ENCODE measurements around the gene SLAMF8. TPM values are rescaled to one million over a fixed set of nuclear protein-coding genes. Genes with fewer than 3 reads are reported as not detected.
A peak's percentile ranks its signal among the peaks of the same experiment; 100 is the strongest.

The SLAMF8 gene
- total RNA-seq, 6 experiments from 2014 or later, result 0.09 to 0.99 (median 0.40) TPM

- peaks cover 47% of the 10 kb centered on the region for H3K4me1 Mint-ChIP-seq (ENCODE audit: low read depth)
- no peak overlapping the region for H3K27ac Mint-ChIP-seq
- DNase-seq, result no peak
- H3K36me3 Mint-ChIP-seq (ENCODE audit: low read depth), result no peaks in the 10 kb centered on the region; the same call in 1 of the 2 replicates
- no peak overlapping the region for H3K4me3 Mint-ChIP-seq
- no peaks in the 10 kb centered on the region for H3K9me3 Mint-ChIP-seq
- TF ChIP-seq CTCF (IDR thresholded peaks at IDR 0.05), result no peak
- peaks cover 1% of the 10 kb centered on the region for H3K27me3 Mint-ChIP-seq (ENCODE audit: insufficient read depth)
Observed at GRCh38 chr1:159866066-159866465, 39.4 kb downstream of the SLAMF8 start.

GRCh38 chr1:159866905-159867663 lies 40.4 kb downstream of the SLAMF8 start:
- TF ChIP-seq CTCF (IDR thresholded peaks at IDR 0.05), result no peak
- H3K27ac Mint-ChIP-seq, result no peak overlapping the region
- H3K9me3 Mint-ChIP-seq, result no peaks in the 10 kb centered on the region
- no peak overlapping the region for H3K4me3 Mint-ChIP-seq
- H3K4me1 Mint-ChIP-seq (ENCODE audit: low read depth), result peaks cover 47% of the 10 kb centered on the region
- DNase-seq, result no peak
- H3K36me3 Mint-ChIP-seq (ENCODE audit: low read depth), result peaks cover 5% of the 10 kb centered on the region; the same call in 1 of the 2 replicates
- peaks cover 1% of the 10 kb centered on the region; the same call in 1 of the 2 replicates for H3K27me3 Mint-ChIP-seq (ENCODE audit: insufficient read depth)

GRCh38 chr1:159867664-159868026 lies 41.0 kb downstream of the SLAMF8 start:
- H3K27ac Mint-ChIP-seq, result no peak overlapping the region
- peaks cover 47% of the 10 kb centered on the region for H3K4me1 Mint-ChIP-seq (ENCODE audit: low read depth)
- H3K27me3 Mint-ChIP-seq (ENCODE audit: insufficient read depth), result peaks cover 1% of the 10 kb centered on the region; the same call in 1 of the 2 replicates
- no peak for DNase-seq
- H3K4me3 Mint-ChIP-seq, result no peak overlapping the region
- TF ChIP-seq CTCF (IDR thresholded peaks at IDR 0.05), result no peak
- H3K9me3 Mint-ChIP-seq, result no peaks in the 10 kb centered on the region
- peaks cover 5% of the 10 kb centered on the region; the same call in 1 of the 2 replicates for H3K36me3 Mint-ChIP-seq (ENCODE audit: low read depth)

GRCh38 chr1:159868766-159869165 lies 42.1 kb downstream of the SLAMF8 start:
- Mint-ChIP-seq H3K4me1 (ENCODE audit: low read depth) (peaks cover 47% of the 10 kb centered on the region), H3K9me3 (no peaks in the 10 kb centered on the region), H3K27me3 (ENCODE audit: insufficient read depth) (peaks cover 1% of the 10 kb centered on the region; the same call in 1 of the 2 replicates), H3K4me3 (peak overlapping the region; percentile 28), H3K36me3 (ENCODE audit: low read depth) (peaks cover 5% of the 10 kb centered on the region; the same call in 1 of the 2 replicates), H3K27ac (peak overlapping the region; percentile 75)
- DNase-seq, result no peak
- no peak for TF ChIP-seq CTCF (IDR thresholded peaks at IDR 0.05)

- H3K4me1 Mint-ChIP-seq (ENCODE audit: low read depth), result peaks cover 47% of the 10 kb centered on the region
- H3K27ac Mint-ChIP-seq, result peak overlapping the region; percentile 75
- peak overlapping the region; percentile 28 for H3K4me3 Mint-ChIP-seq
- H3K36me3 Mint-ChIP-seq (ENCODE audit: low read depth), result peaks cover 5% of the 10 kb centered on the region; the same call in 1 of the 2 replicates
- TF ChIP-seq CTCF (IDR thresholded peaks at IDR 0.05), result no peak
- peaks cover 1% of the 10 kb centered on the region; the same call in 1 of the 2 replicates for H3K27me3 Mint-ChIP-seq (ENCODE audit: insufficient read depth)
- H3K9me3 Mint-ChIP-seq, result no peaks in the 10 kb centered on the region
- DNase-seq, result peak; percentile 68
Observed at GRCh38 chr1:159869173-159869572, 42.5 kb downstream of the SLAMF8 start.

All from HFFc6 (cell line).